HG02678 (cell line): ENCODE measurements around the gene PTPRR.

Source experiments
- ATAC-seq: cut with Tn5 transposase; IDR thresholded peaks from one replicate; pipeline ENCODE4 v1.9.1; 2021; ENCODE audit warnings: mild to moderate bottlenecking, moderate library complexity; ENCODE audit not compliant: unreplicated experiment

PTPRR gene

DNA sequence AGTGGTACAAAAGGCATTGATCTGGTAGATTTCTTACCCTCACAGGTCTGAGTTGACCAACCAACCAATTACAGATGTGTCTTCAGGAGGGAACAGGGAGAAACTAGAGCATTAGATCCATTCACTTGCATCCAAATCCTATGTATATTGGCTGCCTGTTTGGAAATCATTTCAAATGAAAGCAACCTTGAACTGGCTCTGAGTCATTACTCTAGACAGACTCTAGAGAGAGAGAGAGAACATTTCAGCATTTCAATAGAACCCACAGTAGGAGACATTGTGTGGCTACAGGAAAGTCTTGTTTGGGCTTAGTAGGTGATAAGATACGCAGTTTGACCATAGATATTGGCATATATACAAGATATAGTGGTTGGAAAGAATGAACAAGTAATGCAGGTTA lies 114.5 kb downstream of the PTPRR start:
- ATAC-seq: no peak

DNA sequence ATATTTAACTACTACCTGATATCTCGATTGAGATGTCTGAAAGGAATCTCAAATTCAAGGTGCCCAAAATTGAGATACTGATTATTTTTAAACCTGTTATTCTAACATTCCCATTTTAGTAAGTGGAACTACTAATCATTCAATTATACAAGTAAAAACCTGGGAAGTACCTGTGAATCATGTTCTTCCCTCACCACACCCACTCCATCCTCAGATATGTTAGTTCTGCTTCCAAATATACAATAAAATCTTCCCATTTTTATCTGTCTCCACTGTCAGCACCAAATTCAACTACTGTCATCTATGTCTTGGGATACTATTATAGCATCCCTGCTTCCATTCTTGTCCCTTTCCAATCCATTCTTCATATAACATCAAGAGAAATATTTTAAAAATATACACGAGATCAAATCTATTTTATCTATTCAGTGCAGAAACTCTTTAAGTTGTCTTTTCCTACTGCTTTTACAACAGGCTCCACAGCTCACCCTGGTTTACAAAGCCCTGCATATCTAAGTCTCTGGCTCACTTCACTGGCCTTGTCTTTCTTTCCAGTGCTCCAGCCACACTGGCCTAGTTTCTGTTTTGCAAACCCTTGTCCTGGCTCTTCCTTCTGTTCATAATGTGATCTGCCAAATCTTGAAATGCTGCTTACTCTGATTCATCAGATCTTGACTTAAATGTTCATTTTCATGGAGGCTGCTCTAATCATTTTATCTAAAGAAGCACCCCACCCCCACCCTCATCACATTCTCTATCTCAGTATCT lies 122.3 kb downstream of the PTPRR start:
- ATAC-seq: no peak

DNA sequence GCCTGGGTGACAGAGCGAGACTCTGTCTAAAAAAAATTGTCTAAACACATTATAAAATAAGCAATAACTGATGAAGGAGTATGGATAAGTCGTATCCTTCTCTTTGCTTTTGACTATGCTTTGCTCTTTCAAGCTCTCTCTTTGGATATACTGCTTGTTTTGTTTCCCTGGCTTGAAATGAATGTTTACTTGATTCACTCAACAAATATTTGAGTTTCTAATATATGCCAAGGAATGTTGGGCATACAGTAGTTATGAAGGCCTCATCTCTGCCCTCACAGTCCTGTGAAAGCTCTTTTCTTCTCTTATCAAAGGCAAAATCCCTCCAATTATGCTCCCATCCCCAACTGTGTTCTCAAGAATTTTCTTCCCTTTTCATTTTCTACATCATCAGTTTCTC lies 123.5 kb downstream of the PTPRR start:
- no peak for ATAC-seq

DNA sequence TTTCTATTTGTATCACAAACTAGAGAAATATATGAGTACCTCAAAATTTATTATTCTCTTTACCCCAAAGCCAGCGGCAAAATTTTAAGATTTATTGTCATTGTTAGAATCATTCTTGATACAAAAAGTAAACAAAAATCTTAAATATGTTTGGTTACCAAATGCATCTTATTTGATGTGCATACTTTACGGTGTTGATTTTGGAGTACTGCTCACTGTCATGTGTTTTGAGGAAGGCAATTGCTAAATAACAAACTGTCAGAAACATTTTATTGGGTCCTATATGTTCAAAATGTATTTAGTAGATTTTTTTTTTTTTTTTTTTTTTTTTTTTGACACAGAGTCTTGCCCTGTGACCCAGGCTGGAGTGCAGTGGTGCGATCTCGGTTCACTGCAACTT lies 124.9 kb downstream of the PTPRR start:
- no peak for ATAC-seq

GRCh38 chr12:70794131-70794530 lies 126.4 kb downstream of the PTPRR start:
- no peak for ATAC-seq

DNA sequence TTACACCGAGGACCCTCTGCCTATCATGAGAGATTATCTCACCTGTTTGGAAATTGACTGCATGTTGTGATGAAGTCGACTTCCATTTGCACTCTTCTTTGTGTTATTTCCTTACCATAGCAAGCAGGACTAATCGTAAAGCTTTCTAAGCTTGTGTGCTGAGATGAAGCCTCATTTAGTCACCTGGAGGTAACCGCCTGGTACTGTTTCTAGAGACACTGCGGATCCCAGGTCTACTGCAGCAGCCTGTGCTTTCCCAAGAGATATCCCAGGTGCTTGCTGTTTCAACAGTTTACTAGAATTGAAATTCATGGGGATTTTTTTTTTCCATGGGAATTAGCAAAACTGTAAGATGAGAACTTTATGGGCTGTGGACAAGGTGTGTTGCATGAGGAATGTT lies 131.8 kb downstream of the PTPRR start:
- no peak for ATAC-seq

- no peak for ATAC-seq
These were observed 132.9 kb downstream of the PTPRR start for GRCh38 chr12:70787612-70788011.

- ATAC-seq: no peak
These were observed 134.6 kb downstream of the PTPRR start for GRCh38 chr12:70785896-70786295.

- ATAC-seq: no peak
These were observed 136.4 kb downstream of the PTPRR start for GRCh38 chr12:70784042-70784668.

DNA sequence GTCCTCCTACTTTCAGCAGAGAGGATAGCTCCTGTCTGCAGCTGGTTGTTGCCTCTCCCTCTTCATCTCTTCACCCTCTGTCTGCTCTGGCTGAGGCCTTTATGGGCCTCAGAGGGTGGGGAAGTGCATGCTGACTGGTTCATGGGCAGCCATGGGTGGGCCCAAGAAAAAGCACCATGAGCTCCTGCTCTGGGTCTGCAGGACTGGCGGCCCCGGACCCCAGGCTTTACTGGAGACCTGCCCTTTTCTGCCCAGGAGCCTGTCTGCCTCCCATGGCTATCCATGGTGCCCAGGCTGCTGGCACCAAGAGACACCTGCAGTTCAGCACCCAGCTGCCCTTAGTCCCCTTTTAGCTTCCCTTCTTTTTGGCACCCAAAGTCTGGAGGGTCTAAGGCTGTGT lies 137.1 kb downstream of the PTPRR start:
- ATAC-seq: no peak

GRCh38 chr12:70779250-70779649 lies 141.3 kb downstream of the PTPRR start:
- ATAC-seq: no peak

DNA sequence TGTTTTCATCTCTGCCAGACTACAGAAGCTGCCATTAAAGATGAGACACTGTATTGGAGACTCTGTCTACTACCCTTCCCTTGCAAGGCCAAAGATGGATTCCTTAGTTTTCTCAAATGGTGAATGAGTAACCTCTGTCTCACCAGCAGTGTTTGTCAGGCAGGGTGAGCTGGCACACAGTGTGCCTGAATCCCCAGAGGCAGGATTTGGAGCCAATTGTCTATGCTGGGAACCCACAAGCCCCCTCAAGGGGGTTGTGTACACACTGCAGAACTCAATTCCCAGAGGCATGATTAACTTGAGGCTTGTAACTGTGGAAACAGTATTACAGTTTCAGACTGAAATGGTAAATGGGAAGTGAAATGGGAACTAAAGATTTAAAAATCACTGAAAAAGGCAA lies 146.5 kb downstream of the PTPRR start:
- ATAC-seq: no peak

DNA sequence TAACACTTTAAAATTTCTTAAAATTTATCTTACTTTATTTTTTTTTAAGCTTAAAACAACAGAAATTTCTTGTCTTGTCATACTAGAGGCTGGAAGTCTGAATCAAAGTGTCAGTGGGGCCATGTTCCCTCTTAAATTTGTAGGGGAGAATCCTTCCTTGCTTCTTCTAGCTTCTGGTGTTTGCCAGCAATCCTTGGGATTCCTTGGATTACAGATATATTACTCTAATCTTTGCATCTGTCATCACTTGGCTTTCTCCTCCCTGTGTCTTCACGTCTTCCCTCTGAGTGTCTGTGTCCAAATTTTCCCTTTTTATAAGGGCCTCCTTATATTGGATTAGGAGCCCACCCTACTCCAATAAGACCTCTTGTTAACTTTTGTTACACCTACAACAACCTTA lies 147.7 kb downstream of the PTPRR start:
- ATAC-seq: no peak

DNA sequence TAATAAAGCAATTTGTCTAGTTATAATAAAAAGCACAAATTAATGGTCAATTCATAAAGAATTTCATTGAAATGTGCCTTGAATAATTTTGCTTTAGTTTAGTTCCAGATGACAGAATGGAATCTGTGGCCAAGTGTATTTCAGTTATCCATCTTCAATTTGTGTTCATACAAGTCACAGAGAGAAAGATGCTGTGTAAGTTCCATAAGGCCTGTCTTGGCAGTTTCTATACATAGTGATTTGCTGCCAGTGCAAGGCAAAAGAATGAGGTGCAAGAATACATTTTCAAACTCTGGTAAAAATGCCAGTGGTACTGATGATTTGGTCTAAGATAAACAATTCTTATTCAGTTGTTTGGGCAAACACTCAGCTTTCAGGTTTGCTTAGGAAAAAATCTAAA lies 149.0 kb downstream of the PTPRR start:
- ATAC-seq: no peak

GRCh38 chr12:70763666-70764065 lies 156.9 kb downstream of the PTPRR start:
- no peak for ATAC-seq

DNA sequence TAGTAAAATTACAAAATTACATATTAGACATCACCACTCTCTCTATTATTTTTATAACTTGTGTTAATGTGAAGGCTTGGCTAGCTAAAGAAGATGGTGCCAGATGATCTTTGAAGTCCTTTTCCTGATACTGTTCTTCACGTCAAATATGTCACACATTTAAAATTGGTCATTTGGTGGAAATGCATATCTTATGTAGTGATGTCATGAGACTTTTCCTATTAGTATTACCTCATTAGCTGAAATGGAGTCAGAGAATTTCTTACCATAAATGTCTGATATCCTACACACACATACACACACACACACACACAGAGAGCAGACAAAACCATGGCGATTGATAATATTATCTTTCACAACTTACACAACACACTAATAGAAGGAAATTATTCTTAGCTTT lies 158.5 kb downstream of the PTPRR start:
- ATAC-seq: no peak

DNA sequence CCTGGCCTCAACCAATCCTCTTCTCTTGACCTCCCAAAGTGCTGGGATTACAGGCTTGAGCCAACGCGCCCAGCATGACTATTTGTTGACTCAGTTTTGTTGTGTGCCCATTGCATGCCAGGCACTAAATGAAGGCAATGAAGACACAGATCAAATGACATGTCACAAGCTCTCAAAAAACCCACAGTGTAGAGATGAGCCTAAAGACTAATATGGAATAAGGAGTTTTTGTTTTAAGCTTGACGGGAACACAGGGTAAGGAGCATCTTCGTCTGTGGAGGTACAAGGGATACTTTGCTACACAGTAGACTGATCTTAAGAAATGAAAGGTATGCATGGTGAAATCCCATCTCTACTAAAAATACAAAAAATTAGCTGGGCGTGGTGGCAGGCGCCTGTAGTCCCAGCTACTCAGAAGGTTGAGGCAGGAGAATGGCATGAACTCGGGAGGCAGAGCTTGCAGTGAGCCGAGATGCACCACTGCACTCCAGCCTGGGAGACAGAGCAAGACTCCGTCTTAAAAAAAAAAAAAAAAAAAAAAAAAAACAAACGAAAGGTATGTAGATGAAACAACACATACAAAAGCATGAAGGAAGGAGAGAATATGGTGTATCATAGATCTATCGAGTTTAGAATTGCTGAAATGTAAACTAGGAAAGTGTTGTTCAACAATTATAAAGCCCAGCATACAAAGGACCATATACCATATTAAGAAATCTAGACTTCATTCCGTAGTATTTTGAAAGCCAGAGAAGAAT lies 161.2 kb downstream of the PTPRR start:
- ATAC-seq: no peak

- ATAC-seq: no peak
These were observed 162.1 kb downstream of the PTPRR start for GRCh38 chr12:70758494-70758845.

DNA sequence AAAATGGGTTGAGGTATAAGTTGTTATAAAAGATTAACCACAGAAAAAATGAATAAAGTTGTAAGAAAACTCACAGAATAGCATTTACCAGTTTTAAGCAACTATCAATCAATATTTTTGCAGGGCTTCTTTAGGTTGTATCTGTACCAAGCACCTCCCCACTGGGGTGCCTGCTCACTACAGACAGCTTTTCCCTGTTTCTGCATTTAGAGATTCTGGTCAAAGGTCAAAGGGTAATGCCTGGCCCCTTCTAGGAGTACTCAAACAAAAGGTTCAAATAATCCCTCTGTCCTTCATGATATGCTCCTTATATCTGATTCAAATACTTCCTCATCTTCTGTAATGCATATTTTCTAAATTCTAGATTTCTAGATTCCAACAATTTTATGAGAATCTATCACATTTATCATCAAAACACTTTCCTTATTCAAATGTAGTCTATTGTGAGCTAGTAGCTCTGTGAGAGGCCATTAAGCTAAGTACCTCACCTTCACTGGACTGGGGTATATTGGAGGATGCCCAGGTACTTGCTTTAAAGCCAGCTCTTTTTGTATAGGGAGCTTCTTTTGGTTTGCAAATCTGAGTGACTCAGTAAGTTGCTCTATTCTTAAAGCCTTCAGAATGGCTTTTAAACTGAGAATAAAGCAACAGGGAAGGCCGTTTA lies 162.6 kb downstream of the PTPRR start:
- no peak for ATAC-seq

GRCh38 chr12:70756791-70757190 lies 163.7 kb downstream of the PTPRR start:
- ATAC-seq: no peak

DNA sequence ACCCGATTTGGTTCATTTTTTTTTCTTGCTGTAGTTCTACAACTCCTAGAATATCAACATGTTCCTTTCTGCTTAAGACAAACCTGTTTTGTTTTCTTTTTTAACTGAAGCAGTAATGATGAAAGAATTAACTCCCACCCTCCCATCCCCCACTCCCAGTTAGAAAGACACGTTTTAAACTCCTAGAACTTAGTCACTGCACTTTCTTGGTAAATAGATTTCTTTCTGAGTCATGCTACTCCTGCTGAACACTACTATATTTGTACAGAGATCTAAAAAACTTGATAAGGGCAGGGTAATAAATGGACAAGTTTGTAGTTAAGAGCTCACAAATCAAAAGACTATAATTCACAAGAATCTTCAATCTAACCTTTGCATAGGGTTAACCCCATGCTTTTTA lies 164.4 kb downstream of the PTPRR start:
- ATAC-seq: no peak

DNA sequence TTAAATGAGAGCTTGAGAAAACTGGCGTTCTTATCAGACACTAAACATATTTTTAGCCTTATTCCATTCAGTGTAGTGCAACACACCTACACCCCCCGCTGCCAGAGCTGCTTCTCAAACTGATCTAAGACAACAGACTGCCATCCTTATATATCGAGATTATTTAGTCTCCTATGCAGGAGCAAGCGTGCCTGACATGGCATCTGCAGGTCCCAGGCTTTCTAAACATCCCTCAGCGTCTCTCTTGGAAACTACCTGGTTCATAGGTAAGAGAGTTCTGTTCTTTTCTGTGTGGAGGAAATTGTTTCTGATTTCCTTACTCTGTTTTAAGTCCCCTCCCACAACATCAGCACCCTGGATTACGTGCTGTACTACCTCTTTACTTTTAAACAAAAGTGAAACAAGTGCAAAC lies 166.2 kb downstream of the PTPRR start:
- no peak for ATAC-seq
